NCI-H1694 treated with DMSO at 0.1 percent for 48 hours (cell line): ENCODE measurements around the gene LRSAM1.

ENCODE experiments used
- DNase-seq: peaks from one replicate; lab custom pipeline; 2025; lab: John Stamatoyannopoulos, UW

Gene LRSAM1

DNA sequence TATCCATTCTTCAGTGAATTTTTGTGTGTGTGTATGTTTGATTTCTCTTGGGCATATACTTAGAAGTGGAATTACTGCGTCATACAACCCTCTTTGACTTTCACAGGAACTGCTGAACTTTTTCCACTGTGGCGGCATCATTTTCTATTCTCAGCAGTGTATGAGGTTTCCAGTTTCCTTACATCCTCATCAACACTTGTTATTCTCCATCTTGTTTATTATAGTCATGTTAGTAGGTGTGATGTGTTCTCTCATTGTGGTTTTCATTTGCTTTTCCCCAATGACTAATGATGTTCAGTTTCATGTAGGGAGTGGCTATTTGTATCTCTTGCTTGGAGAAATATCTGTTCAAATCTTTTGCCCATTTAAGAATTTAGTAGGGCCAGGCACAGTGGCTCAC lies 24.6 kb upstream of the LRSAM1 start:
- DNase-seq = no peak

DNA sequence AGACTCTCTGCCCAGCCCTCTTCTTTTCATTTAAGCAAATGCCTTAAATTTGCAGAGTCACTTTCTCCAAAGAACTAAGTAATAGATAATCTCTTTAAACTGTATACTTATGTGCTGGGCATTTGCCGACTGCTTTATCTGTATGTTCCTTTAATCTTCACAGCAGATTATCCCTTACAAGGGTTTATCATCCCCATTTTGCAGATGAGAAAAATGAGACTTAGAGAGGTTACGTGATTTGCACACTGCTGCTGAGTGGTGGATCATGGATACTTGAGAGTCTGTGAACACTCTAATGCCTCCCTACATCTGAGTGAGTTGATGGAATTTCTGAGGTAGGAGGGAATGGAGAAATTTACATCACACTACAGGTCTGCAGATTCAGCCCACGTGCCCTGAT lies 23.0 kb upstream of the LRSAM1 start:
- DNase-seq = no peak

DNA sequence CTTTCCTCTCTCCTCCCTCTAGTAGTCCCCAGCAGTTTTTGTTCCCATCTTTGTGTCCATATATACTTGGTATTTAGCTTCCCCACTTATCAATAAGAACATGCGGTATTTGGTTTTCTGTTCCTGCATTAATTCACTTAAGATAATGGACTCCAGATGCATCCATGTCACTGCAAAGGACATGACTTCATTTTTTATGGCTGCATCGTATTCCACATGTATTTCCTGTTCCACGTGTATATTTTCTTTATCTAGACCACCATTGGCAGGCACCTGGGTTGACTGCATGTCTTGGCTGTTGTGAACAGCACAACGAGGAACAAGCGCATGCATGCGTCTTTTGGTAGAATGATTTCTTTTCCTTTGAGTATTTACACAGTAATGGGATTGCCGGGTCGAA lies 20.9 kb upstream of the LRSAM1 start:
- DNase-seq = no peak

DNA sequence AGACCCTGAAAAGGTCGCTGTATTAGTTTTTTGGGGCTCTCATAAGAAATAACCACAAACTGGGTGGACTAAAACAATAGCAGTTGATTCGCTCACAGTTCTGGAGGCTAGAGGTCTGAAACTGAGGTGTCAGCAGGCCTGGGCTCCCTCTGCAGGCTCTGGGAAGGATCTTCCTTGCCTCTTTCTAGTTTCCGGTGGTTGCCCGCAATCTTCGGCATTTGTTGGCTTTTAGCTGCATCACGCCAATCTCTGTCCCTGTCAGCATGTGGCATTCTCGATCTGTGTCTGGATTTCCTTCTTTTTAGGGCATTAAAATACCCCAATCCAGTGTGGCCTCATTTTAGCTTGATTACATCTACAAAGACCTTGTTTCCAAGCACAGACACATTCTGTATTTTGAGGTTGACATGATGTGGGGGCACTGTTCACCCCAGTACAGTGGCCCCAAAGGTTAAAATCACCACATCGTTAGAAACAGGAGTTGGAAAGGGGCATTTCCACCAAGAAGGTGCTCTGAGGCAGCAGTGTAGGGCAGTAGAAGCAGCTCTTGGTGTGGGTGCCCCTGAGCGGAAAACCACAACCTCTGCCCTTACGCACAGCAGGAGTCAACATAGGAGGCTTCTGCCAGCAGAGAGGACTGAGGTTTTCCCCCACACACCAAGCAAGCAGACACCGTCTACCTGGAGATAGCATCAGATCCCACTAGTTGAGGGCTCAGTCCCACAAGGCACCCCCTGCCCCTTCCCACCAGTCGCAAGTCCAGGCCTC lies 13.6 kb upstream of the LRSAM1 start:
- no peak for DNase-seq

DNA sequence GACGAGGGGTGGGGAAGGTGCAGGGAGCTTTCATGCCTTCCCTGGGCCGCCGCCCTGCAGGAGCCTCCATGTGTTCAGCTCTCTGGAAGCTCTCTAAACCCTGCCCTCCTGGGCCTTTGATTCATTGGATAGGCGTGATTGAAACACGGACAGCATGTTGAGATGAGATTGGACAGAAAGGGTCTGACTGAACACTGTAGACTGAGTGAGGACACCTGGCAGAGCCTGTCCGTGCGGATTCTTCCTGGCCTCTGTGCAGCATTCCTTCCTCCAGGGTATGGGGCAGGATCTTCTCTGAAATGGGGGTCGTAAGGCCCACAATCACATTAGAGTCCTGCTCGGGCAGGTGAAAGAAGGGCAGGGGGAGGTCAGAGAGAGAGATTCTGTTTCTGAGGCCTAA lies 12.9 kb upstream of the LRSAM1 start:
- no peak for DNase-seq

DNA sequence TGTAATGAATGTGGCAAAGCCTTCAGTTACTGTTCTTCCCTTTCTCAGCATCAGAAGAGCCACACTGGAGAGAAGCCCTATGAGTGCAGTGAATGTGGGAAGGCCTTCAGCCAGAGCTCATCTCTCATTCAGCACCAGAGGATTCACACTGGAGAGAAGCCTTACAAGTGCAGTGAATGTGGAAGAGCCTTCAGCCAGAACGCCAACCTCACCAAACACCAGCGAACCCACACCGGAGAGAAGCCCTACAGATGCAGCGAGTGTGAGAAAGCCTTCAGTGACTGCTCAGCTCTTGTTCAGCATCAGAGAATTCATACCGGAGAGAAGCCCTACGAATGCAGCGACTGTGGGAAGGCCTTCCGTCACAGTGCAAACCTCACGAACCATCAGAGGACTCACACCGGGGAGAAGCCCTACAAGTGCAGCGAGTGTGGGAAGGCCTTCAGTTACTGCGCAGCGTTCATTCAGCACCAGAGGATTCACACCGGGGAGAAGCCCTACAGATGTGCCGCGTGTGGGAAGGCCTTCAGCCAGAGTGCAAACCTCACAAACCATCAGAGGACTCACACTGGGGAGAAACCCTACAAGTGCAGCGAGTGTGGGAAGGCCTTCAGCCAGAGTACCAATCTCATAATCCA lies 6.9 kb upstream of the LRSAM1 start:
- DNase-seq = no peak

DNA sequence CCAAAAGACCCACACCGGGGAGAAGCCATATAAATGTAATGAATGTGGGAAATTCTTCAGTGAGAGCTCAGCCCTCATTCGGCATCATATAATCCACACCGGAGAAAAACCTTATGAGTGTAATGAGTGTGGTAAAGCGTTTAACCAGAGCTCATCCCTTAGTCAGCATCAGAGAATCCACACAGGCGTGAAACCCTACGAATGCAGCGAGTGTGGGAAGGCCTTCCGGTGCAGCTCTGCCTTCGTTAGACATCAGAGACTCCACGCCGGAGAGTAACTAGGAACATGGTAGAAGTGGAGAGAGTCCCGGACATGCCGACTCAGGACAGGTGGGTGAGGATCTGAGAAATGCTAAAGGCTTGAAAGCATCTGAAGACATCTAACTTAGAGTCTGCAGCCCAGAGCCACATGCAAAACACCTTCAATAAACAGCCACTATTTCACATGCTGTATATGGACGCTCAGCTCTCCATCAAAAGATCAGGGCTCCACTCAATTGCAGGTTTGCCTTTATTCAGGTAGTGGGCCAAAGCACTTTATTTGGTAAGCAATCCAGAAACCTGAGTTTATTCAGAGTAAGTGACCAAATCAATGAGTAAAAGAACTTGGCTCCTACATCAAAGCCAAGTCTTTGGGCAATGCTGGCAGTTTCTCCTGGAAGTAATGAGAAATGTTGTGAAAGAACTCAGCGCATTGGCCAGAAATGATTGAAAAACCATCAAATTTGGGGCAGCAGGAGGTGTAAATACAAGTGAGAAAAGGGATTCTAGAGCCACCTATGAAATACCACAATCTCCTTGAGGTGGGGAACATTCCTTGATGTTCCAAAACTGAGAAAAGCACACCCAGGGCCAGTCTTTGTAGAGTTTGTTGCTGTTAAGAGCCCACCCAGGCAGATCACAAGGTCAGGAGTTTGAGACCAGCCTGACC lies 6.1 kb upstream of the LRSAM1 start:
- no peak for DNase-seq

DNA sequence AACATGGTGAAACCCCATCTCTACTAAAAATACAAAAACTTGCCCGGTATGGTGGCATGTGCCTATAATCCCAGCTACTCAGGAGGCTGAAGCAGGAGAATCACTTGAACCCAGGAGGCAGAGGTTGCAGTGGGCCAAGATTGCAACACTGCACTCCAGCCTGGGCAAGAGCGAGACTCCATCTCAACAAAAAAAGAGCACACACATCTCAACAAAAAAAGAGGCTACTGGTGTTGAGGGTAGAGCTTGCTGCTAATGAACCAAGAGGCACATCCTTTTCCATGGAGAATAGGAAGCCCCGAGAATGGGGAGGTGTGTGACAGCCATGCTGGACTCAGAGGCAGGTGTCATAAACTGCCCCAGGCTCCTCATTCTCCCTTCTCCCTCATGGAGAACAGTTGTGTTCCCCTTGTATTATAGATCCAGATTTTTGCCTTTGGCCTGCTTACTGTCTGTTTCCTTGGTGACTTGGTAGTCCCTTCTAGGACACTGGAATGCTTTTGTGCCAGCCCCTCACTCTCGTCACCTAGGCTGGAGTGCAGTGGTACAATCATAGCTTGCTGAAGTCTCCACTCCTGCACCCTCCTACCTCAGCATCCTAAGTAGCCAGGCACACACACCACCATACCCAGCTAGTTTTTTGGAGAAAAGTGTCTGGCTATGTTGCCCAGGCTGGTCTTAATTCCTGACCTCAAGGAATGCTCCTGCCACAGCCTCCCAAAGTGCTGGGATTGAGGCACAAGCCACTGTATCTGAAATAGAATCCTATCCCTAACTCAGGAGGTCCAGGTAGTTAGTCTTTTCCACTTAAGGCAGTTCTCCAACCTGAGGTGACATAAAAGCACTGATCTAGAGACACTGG lies 5.2 kb upstream of the LRSAM1 start:
- DNase-seq = no peak

DNA sequence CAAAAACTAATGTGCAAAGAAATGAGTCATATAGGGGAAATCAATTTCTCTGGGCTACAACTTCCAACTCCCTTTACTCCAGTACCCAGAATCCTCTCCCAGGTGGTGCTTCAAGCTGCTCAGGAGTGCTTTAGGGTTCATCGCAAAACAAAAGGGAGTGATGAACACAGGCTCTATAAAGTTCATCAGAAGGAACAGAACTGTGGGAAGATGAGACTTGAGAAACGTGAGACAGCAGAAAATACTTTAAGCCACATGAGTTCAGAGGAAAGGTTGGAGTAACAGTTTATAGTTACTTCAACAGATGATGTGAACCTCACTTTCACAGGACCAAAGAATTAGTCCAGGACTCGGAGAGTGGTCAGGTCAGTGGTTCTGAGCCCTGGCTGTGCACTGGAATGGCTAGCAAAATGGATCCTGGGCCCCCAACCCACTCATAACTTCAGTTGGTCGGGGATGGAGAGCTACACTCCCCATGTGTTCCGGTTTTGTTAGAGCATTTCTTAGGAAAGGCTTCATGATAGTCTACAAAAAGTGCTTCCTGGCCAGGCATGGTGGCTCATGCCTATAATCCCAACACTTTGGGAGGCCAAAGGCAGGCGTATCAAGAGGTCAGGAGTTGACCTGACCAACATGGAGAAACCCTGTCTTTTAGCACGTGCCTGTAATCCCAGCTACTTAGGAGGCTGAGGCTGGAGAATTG lies 4.4 kb upstream of the LRSAM1 start:
- DNase-seq = no peak

DNA sequence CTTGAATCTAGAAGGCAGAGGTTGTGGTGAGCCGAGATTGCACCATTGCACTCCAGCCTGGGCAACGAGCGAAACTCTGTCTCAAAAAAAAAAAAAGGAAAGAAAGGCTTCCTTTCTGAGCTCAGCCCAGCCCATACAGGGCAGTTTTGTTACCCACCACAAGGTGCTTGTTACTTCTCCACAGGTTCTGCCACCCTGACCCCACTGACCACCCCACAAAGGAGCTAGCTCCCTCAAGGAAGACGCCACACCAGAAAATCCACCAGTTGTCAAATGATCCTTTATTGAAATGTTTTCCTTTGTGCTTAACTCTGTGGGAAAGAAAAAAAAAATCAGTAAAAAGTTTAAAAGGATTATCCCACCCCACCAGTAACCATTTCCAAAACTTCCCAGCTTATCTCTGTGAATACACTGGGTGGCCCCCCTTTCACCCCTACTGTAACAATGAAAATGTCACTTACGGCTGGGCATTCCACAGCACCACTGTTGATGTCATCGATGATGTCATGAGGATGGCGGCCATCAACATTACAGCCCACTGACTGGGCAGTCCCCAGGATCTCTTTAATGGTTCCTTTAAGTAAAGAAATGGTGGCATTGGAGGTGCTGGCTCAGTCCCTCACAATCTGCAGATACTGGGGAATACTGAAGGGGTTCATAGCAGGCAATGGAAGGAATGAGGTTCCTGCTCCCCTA lies 3.7 kb upstream of the LRSAM1 start:
- no peak for DNase-seq

DNA sequence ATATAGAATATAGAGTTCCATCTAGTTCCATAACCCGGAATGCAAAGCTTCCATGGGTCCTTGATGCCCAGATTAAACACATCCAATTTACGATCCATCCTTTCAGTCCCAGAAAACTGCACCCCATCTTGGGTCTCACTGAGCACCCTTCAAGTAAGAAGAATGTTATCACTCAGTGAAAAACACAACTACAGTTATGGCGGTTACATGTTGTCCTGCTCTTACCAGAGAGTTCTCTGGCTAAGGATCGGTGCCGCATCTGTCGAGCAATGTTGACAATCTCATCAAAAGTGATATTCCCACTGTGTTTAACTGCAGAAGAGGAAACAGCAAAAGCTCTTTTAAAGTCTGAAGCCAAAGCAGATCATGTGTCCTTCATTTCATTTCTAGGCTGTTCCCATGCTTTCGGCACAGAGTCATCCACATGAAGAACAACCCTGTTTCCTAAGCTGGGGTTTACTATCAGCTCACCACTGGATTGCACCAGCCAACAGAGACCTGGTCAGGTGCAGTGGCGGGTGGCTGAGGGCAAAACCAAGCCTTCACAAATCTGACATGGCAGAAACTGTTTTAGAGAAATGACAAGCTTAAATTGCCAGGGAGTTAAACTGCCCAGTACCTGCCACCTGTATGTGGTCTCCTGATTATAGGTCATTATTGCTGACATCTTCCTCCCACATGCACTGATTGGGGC lies 3.1 kb upstream of the LRSAM1 start:
- DNase-seq = no peak

DNA sequence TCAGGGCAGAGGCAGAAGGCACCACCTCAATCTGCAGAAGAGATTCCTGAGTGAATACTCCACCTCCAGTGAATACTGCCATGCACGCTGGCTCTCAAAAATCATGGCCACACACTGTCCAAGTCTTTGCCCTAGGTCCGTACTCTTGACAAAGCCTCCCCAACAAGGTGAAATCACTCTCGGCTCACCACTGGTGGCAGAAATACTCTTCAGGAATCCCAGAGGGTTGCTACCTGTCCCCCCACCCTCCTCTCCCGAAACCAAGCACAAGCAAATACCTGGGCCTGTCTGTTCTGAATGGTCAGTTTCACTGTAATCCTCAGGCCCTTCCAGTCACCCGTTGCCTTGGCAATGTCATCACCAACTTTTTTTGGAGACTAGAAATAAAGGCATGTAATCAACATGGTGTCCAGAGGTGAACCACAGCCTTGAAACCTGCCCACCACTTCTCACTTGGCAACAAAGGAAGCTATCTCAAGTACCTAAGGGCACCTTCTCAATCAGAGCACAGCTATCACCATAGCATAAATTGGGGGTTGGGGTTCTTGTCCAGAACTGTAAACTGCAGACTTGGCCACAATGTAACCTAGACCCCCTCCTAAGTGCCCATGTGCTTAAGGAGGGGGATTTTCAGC lies 1.9 kb upstream of the LRSAM1 start:
- no peak for DNase-seq

DNA sequence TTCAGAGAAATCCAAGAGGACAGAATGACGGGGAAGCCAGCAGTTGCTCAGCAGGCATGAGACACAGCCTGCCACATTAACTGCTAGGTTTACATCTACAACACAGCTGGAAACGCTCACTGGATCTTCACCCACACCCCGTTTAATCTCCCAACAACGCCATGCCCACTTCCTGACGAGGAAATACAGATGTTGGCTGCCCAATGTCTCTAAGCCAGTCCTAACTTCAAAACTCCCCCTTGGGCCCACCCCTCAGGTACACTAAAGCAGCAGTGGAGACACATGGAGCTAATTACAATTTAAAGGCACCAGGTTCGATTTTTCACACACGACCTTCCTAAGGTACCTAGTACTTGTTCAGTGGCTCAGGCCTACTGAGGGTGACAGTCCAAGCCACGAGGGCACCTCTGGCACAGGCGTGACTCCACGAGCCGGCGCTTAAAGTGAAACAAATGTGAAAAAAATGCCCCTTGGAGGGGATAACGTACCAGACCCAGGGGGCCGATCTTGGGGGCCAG lies 1.0 kb upstream of the LRSAM1 start:
- DNase-seq = no peak

DNA sequence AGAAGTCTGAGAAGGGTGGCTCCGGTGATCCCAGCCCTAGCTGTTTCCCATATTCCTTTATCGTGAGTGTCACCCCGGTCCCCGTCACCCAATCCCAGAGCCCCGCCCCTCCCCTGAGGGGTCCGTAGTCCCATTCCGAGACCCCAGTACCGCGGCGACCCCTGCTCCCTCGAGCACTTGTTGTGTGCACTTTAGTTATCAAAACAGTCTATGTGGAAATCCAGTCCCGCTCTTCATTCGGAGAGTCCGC lies 223 bp downstream of the LRSAM1 start:
- no peak for DNase-seq

DNA sequence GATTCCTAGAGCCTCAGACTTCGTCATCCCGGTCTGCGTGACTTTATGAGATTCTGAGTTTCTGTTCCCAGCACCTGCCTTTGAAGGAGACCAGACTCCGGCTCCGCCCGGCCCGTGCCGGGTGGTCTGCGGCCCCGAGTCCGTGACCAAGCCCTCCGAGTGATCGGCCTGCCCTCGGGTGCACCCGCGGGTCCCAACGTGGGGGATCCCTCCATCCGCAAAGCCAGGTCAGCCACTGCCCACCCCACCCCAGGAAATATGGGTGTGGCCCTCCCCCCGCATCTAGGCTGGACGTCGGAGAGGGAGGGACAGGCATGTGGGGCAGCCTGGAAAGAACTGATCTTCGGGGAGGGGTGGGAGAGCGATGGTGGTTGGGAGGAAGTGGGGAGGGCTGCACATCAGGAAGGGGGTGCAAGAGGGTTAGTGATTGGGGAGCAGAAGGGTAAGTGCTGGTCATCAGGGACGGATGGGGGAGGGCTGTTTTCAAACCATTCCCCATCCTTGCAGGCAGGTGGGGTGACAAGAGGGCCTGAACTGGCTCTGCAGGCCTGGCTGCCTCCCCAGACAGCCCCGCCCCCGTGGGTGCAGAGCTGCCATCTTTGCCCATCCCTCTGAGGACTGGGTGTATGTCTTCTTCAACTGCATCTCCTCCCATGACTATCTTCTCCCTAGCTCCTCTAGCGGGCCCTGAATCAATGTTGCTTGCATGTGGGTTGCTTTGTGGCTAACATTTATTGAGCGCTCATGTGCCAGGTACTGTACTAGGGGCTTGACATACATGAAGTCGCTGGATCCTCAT lies 747 bp downstream of the LRSAM1 start:
- no peak for DNase-seq

DNA sequence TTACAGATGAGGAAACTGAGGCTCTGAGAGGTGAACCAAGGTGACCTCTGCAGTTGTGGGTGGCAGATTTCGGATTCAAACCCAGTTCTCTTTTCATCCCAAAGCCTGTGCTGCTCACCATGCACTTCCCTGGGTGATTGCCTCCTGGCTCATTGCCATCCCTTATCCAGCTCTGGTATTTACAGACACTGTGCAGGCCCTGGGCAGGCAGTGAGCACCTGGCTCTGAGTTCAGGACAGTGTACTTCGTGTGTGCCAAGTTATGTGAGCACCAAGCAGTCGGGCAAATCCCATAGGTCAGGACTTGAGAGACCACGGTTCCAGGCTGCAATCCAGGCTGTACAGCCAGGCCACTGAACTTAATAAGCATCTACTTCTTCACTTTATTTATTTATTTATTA lies 1.4 kb downstream of the LRSAM1 start:
- no peak for DNase-seq

DNA sequence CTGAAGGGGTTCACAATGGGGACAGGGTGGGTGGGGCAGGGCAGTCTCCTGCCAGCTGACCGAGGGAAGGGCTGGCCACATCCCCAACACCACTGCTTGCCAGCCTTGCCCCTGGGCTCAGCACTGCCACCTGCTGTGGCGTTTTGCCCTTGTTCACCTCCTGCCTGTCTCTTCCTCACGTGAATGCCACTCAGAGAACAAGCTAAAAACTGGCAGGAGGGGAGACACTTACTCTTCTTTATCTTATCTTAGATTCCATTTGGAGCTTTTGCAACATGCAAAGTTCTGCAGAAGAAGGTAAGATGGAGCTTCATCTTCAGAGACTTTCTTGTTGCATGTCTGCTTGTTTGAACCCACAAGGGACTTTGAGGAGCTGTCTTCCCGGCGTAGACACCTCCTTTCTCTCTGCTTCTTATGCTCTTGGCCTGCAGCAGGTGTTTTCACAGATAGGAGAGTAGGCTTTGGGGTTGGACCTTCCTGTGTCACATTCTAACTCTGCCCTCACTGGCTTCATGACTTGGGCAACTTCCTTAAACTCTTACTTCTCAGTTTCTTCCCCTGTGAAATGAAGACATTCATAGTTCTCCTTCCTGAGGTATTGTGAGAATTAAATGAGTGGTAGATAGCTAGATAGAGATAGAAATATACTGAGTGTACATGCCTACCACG lies 4.1 kb downstream of the LRSAM1 start:
- DNase-seq = no peak

DNA sequence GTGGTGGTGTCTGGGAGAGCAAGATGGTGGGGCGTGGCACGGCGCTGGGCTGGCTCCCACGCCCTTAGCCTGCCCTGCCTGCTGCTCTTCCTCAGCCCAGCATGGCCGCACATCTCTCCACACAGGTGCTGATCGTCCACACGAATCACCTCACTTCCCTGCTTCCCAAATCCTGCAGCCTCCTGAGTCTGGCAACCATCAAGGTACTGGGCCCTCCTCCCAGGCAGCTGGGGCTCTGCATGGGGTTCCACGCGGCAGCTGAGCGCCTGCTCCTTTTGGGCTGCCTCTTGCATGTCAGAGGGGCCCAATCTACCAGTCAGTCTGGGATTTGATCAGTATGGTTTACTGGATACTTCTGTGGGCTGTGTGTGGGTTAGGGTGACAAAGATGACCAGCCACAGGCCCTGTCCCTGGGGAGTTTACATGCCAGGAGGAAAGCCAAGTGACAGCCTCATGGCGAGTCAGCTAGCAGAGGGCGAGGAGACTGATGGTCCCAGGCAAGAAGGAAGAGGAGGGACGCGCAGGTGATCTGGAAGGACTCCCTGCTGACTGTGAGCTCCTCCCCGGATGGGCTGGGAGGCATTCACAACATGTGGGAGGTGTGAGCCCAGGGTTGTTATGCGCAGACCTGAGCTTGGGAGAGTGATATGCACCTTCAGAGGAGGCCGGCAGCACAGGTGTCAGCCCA lies 6.0 kb downstream of the LRSAM1 start:
- DNase-seq = no peak
